Activated naive CD8-positive, alpha-beta T cell treated with anti-CD3 and anti-CD28 coated beads, Interleukin-2, amount 50 U/mL, for 24 hours (primary cell): ENCODE data around the gene SNRPA.
"Not testable (repeated sequence)": the region's sequence is repeated elsewhere in the genome, so short reads cannot be mapped to it uniquely, and the experiment has no call there.

ENCODE experiments used
- ATAC-seq: fragments of 150-1000 bp; cut with Tn5 transposase; one replicate; pipeline ENCODE4 v1.10.0; 2021
- DNase-seq: peaks from one replicate; pipeline ENCODE4 v3.0.0; 2021
- H3K27ac Mint-ChIP-seq: one replicate; pipeline ENCODE4 v1.8.0; 2021; ENCODE audit warnings: mild to moderate bottlenecking, mixed read lengths
- H3K27me3 Mint-ChIP-seq: one replicate; pipeline ENCODE4 v1.8.0; 2021; ENCODE audit warnings: mixed read lengths
- H3K36me3 Mint-ChIP-seq: one replicate; pipeline ENCODE4 v1.8.0; 2021; ENCODE audit warnings: low read depth, mixed read lengths
- H3K4me1 Mint-ChIP-seq: one replicate; pipeline ENCODE4 v1.8.0; 2021; ENCODE audit warnings: mixed read lengths
- H3K4me3 Mint-ChIP-seq: one replicate; pipeline ENCODE4 v1.8.0; 2021; ENCODE audit warnings: mild to moderate bottlenecking, moderate library complexity, mixed read lengths
- H3K9me3 Mint-ChIP-seq: one replicate; pipeline ENCODE4 v1.8.0; 2021; ENCODE audit warnings: mixed read lengths

SNRPA gene

DNA sequence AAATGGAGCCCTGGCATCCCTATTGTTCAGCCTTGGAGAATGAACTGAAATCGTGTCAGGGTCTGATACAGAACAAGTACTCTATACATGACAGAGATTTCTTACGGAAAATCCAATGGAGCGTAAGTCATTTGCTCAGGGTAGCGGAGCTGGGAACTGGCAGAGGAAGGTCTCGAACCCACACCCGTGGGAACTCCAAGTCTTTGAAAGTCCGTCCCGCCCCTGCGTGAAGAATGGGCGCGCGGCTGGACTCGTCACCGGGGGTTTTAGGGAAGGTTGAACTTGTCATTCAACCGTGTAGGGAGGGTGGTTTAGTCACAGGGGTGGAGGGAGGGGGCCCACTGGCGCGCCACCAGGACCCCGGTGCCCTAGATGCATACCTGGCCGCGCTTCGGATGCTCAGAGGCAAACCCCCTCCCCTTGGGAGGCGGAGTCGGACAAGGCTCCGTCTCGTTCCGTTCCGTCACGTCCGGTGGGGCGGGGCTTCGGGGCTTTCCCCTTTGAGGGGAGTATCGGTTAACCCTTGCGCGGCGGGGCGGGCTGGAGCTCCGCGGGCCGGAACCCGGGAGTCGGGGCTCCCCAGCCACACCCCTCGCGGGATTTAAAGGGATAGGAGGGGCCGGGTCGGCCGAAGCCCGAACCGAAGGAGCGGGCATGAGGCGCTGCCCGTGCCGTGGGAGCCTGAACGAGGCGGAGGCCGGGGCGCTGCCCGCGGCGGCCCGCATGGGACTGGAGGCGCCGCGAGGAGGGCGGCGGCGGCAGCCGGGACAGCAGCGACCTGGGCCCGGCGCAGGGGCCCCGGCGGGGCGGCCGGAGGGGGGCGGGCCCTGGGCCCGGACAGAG is 34.3 kb upstream of the SNRPA start, which contains the start of the genes COQ8B and ITPKC:
Gene COQ8B, minus strand, starts transcription at position 405 of the 843 bp plus-strand sequence. CDS start 2,254 bp downstream, outside the sequence.
Gene ITPKC, plus strand, starts transcription at position 631 of the 843 bp plus-strand sequence. Its CDS starts 24 bp downstream, at position 655.
- Mint-ChIP-seq H3K36me3 (peaks cover 9% of the 10 kb centered on the region), H3K27me3 (no peaks in the 10 kb centered on the region), H3K9me3 (no peaks in the 10 kb centered on the region), H3K4me1 (peaks cover 69% of the 10 kb centered on the region), H3K27ac (peak within 1 kb of the TSS; percentile 95), H3K4me3 (peak within 1 kb of the TSS; percentile 86)
- DNase-seq (peak; percentile 100), ATAC-seq (peak; percentile 71)

DNA sequence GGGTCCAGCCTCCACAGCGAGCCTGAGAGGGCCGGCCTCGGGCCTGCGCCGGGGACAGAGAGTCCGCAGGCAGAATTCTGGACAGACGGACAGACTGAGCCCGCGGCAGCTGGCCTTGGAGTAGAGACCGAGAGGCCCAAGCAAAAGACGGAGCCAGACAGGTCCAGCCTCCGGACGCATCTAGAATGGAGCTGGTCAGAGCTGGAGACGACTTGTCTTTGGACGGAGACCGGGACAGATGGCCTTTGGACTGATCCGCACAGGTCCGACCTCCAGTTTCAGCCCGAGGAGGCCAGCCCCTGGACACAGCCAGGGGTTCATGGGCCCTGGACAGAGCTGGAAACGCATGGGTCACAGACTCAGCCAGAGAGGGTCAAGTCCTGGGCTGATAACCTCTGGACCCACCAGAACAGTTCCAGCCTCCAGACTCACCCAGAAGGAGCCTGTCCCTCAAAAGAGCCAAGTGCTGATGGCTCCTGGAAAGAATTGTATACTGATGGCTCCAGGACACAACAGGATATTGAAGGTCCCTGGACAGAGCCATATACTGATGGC is 33.6 kb upstream of the SNRPA start:
- no peaks in the 10 kb centered on the region for H3K9me3 Mint-ChIP-seq
- H3K4me1 Mint-ChIP-seq, result peaks cover 72% of the 10 kb centered on the region
- H3K27ac Mint-ChIP-seq, result no peak overlapping the region
- H3K36me3 Mint-ChIP-seq, result peaks cover 12% of the 10 kb centered on the region
- DNase-seq (peak; percentile 18), ATAC-seq (no peak)
- H3K27me3 Mint-ChIP-seq, result no peaks in the 10 kb centered on the region
- H3K4me3 Mint-ChIP-seq, result peak overlapping the region; percentile 86

DNA sequence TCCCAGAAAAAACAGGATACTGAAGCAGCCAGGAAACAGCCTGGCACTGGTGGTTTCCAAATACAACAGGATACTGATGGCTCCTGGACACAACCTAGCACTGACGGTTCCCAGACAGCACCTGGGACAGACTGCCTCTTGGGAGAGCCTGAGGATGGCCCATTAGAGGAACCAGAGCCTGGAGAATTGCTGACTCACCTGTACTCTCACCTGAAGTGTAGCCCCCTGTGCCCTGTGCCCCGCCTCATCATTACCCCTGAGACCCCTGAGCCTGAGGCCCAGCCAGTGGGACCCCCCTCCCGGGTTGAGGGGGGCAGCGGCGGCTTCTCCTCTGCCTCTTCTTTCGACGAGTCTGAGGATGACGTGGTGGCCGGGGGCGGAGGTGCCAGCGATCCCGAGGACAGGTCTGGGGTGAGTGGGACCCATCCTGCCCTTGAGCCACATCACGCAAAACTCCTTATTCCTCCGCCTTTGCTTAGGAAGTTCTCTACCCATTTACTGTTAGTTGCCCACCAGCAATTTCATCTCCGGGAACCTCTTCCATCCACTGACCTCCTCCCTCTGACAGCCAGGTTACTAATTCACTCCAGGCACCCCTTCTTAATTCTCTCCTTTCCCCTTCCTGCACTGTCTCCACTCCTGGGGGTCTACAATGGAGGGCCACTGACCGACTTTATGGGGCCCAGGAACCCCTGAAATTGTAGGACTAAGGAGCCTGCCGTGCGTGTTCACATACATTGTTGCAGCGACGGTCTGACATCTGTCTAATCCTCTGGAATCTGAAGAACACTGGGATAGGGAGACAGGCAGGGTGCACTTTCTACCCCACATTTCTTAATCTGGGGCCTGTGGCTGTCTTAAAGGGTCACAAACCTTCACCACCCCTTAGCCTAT is 32.9 kb upstream of the SNRPA start:
- Mint-ChIP-seq H3K27me3 (no peaks in the 10 kb centered on the region), H3K27ac (peak overlapping the region; percentile 79), H3K36me3 (peaks cover 11% of the 10 kb centered on the region), H3K4me3 (peak overlapping the region; percentile 86), H3K4me1 (peaks cover 69% of the 10 kb centered on the region), H3K9me3 (no peaks in the 10 kb centered on the region)
- DNase-seq (no peak), ATAC-seq (no peak)

DNA sequence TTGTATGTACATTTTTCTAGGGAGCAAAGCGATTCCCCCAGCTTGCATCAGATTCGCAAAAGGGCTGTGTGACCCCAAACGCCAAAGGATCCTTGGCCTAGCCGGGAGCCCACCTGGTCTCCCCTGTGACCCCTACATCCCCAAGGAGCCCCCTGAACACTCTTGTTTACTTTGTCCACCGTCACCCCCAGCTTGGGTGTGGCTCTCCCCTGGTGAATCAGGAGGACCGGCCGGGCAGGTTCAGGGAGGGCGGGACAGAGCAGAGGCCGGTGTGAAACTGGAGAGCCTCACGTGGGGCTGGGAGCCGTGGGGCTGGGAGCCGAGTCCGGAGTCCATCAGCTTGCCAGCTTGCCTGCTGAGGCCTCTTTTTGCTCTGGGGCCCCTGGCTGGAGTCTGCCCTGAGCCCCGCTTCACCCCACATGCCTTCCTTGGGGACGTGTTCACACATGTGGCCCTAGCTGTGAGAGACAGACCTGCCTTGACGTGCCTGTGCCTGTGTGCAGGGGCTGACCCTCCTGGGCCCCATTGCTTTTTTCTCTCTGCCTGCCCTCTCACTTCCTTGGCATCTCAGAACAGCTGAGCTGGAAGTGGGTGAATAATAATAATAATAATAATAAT is 32.1 kb upstream of the SNRPA start:
- Mint-ChIP-seq H3K27me3 (no peaks in the 10 kb centered on the region), H3K36me3 (peaks cover 15% of the 10 kb centered on the region), H3K9me3 (no peaks in the 10 kb centered on the region), H3K4me3 (peak overlapping the region; percentile 86), H3K4me1 (peaks cover 68% of the 10 kb centered on the region), H3K27ac (no peak overlapping the region)
- peak; percentile 19 for DNase-seq
- no peak for ATAC-seq

DNA sequence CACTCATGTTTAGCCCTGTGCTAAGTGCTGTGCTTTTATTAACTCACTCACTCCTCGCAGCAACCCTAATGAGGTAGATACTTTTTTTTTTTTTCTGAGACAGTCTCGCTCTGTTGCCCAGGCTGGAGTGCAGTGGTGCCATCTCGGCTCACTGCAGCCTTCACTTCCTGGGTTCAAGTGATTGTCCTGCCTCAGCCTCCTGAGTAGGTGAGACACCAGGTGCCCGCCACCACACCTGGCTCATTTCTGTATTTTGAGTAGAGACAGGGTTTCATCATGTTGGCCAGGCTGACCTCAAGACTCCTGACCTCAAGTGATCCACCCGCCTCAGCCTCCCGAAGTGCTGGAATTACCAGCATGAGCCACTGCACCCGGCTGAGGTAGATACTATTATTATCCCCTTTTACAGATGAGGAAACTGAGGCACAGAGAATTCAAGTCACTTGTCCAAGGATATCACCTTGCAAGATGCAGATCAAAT is 31.5 kb upstream of the SNRPA start:
- Mint-ChIP-seq H3K4me1 (peaks cover 66% of the 10 kb centered on the region), H3K36me3 (peaks cover 14% of the 10 kb centered on the region), H3K27ac (no peak overlapping the region), H3K27me3 (no peaks in the 10 kb centered on the region), H3K9me3 (no peaks in the 10 kb centered on the region), H3K4me3 (peak overlapping the region; percentile 86)
- no peak for DNase-seq
- ATAC-seq, result no peak

DNA sequence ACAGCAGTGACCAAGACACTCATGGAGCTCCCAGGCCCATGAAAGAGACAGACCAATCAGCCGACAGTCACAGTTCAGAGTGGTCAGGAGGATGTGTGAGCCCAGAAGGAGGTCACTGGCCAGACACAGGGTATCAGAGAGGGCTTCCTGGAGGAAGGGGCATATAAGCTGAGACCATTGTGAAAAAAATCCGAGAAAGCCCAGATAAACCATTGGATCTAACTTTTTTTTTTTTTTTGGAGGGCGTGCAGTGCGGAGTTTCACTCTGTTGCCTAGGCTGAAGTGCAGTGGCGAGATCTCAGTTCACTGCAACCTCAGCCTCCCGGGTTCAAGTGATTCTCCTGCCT is 29.9 kb upstream of the SNRPA start:
- no peak overlapping the region for H3K27ac Mint-ChIP-seq
- no peak for DNase-seq
- no peaks in the 10 kb centered on the region for H3K9me3 Mint-ChIP-seq
- H3K4me3 Mint-ChIP-seq, result no peak overlapping the region
- ATAC-seq, result no peak
- H3K36me3 Mint-ChIP-seq, result peaks cover 14% of the 10 kb centered on the region
- no peaks in the 10 kb centered on the region for H3K27me3 Mint-ChIP-seq
- peaks cover 62% of the 10 kb centered on the region for H3K4me1 Mint-ChIP-seq

DNA sequence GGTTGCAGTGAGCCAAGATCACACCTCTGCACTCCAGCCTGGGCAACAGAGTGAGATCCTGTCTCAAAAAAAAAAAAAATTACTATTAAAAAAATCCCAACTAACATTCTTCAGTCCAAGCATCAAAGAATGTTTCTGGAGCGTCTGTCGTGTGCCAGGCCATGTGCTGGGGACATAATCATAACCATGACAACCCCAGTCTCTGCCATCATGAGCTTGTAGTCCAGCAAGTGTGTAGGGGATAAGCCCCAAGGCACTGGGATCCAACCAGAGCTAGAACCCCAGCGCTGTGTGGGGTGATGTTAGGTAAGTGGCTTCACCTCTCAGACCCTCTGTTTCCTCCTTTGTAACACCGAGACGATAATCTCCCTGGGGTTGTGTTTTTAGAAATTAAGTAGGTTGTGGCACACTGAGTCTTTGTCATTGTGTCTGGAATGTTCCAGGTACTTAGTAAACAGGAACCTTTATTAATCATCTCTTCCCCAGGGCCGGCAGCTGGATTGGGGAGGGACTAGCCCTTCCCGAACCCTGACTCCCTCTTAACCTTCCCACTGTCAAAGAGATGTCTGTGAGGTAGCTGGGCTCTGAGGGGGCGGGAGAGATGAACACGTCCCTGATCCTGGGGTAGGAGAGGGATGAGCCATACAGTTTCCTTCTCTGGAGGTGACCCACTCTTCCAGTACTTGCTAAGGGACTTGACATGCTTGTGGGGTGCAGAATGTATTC is 28.9 kb upstream of the SNRPA start:
- Mint-ChIP-seq H3K27ac (no peak overlapping the region), H3K4me3 (no peak overlapping the region), H3K36me3 (peaks cover 14% of the 10 kb centered on the region), H3K4me1 (peaks cover 57% of the 10 kb centered on the region), H3K27me3 (no peaks in the 10 kb centered on the region), H3K9me3 (no peaks in the 10 kb centered on the region)
- DNase-seq (no peak), ATAC-seq (no peak)

DNA sequence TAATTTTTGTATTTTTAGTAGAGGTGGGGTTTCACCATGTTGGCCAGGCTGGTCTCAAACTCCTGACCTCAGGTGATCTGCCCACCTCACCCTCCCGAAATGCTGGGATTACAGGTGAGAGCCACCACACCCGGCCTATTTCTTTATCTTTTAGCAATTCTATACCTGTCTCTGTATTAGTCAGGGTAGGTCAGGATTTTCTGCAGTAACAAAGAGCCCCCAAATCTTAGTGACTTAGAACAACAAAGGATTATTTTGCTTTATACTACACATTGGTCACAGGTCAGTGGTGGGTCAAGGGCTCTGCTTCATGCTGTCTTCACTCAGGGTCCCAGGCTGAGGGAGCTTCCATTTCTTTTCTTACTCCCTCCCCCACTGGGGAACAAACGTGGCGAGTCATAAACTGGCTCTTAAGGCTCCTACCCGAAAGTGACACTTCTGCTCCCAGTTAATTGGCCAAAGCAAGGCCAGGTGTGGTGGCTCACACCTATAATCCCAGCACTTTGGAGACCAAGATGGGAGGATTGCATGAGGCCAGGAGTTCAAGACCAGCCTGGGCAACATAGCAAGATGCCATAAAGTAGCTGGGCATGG is 27.2 kb upstream of the SNRPA start:
- Mint-ChIP-seq H3K4me1 (peaks cover 44% of the 10 kb centered on the region), H3K27me3 (no peaks in the 10 kb centered on the region), H3K9me3 (no peaks in the 10 kb centered on the region), H3K36me3 (peaks cover 17% of the 10 kb centered on the region), H3K27ac (no peak overlapping the region), H3K4me3 (no peak overlapping the region)
- DNase-seq (no peak), ATAC-seq (no peak)

DNA sequence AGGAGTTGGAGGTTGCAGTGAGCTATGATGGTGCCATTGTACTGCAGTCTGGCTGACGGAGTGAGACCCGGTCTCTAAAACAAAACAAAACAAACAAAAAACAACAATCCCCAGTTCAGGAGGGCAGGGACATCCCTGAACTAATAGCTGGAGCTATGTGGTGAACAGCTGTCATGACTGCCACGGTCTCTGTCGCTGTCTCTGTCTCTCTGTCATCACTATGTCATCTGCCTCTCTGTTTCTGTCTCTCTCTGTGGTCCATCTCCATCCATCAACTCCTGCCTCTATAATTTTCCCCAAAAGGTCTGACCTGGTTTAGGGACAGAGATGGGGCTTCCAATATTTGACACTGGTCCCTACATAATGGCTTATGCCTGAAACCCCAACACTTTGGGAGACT is 26.7 kb upstream of the SNRPA start:
- ATAC-seq, result peak; percentile 26
- Mint-ChIP-seq H3K27ac (no peak overlapping the region), H3K36me3 (peaks cover 17% of the 10 kb centered on the region), H3K9me3 (no peaks in the 10 kb centered on the region), H3K27me3 (no peaks in the 10 kb centered on the region), H3K4me1 (peaks cover 41% of the 10 kb centered on the region), H3K4me3 (no peak overlapping the region)
- no peak for DNase-seq

DNA sequence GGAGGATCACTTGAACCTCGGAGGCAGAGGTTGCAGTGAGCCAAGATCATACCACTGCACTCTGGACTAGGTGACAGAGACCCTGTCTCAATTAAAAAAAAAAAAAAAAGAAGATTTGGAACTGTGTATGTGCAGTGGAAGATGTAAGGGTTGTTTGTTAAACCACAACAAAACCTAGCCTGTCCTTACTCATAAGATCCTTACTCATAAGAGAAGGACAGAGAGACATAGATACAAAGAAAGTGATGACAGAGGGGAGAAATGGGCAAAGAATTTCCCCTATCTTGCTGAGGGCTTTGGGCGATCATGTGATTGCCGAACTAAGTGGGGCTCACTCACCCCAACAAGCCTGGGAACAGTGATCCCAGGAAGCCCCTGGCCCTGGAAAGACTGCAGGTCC is 26.1 kb upstream of the SNRPA start:
- H3K9me3 Mint-ChIP-seq, result no peaks in the 10 kb centered on the region
- H3K4me1 Mint-ChIP-seq, result peaks cover 35% of the 10 kb centered on the region
- H3K27ac Mint-ChIP-seq, result no peak overlapping the region
- H3K36me3 Mint-ChIP-seq, result peaks cover 17% of the 10 kb centered on the region
- no peak overlapping the region for H3K4me3 Mint-ChIP-seq
- no peak for DNase-seq
- peak; percentile 92 for ATAC-seq
- no peaks in the 10 kb centered on the region for H3K27me3 Mint-ChIP-seq

DNA sequence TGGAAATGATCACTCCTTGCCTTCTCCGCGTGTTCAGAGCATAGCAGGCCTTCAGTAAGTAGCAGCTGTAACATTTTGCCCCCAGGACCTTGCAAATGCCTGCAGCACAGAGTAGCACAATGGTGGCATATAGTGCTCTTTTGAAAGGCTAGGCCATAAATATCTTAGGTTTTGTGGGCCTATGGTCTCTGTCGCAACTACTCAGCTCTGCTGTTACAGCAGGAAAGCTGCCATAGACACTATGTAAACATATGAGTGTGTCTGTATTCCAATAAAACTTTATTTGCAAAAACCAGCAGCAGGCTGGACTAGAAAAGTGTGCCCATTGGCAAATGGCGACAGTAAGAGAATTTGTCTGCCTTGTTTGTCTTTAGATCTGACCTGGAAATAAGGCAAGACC is 24.7 kb upstream of the SNRPA start:
- Mint-ChIP-seq H3K36me3 (peaks cover 24% of the 10 kb centered on the region), H3K4me1 (peaks cover 22% of the 10 kb centered on the region), H3K27ac (no peak overlapping the region), H3K4me3 (no peak overlapping the region), H3K9me3 (no peaks in the 10 kb centered on the region), H3K27me3 (no peaks in the 10 kb centered on the region)
- ATAC-seq (no peak), DNase-seq (no peak)

DNA sequence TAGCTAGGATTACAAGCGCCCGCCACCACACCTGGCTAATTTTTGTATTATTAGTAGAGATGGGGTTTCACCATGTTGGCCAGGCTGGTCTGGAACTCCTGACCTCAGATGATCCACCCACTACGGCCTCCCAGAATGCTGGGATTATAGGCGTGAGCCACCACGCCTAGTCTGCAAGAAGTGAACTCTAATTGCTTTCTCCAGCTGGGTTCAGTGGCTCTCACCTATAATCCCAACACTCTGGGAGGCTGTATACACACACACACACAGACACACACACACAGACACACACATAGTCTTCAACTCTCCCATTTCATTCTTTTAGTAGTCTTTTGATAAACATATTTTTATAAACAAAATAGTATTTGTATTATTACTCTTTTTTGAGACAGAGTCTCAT is 20.9 kb upstream of the SNRPA start:
- H3K4me1 Mint-ChIP-seq, H3K27ac Mint-ChIP-seq, H3K4me3 Mint-ChIP-seq, H3K9me3 Mint-ChIP-seq, H3K27me3 Mint-ChIP-seq, ATAC-seq, DNase-seq: not testable (repeated sequence)
- peaks cover 25% of the 10 kb centered on the region for H3K36me3 Mint-ChIP-seq

DNA sequence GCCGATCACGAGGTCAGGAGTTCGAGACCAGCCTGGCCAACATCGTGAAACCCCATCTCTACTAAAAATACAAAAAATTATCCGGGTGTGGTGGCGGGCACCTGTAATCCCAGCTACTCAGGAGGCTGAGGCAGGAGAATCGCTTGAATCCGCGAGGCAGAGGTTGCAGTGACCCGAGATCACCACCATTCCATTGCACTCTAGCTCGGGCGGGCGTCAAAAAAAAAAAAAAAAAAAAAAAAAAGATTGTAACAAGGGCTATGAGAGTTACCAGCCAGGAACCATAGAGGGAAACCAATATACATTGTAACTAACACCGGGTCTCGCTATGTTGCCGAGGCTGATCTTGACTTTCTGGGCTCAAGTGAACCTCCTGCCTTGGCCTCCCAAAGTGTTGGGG is 18.7 kb upstream of the SNRPA start:
- ATAC-seq, H3K9me3 Mint-ChIP-seq, H3K27ac Mint-ChIP-seq, H3K27me3 Mint-ChIP-seq, DNase-seq, H3K4me3 Mint-ChIP-seq, H3K4me1 Mint-ChIP-seq: not testable (repeated sequence)
- H3K36me3 Mint-ChIP-seq, result peaks cover 25% of the 10 kb centered on the region
